DMS 273 (cell line): ENCODE measurements around the gene DYNLT5.
"Not testable (repeated sequence)": the region's sequence is repeated elsewhere in the genome, so short reads cannot be mapped to it uniquely, and the experiment has no call there.

ENCODE experiments used
- DNase-seq: peaks from one replicate; lab custom pipeline; 2025; ENCODE audit not compliant: unreplicated experiment; lab: John Stamatoyannopoulos, UW

The DYNLT5 gene

GRCh38 chr1:66785800-66786199 lies 33.5 kb downstream of the DYNLT5 start:
- not testable (repeated sequence) for DNase-seq

- no peak for DNase-seq
Observed at GRCh38 chr1:66787641-66788040, 35.4 kb downstream of the DYNLT5 start.

GRCh38 chr1:66788231-66788939 lies 36.1 kb downstream of the DYNLT5 start:
- DNase-seq, result no peak

- no peak for DNase-seq
Observed at GRCh38 chr1:66791621-66792610, 39.7 kb downstream of the DYNLT5 start.

- not testable (repeated sequence) for DNase-seq
Observed at GRCh38 chr1:66795839-66796238, 43.6 kb downstream of the DYNLT5 start.

GRCh38 chr1:66809245-66809644 lies 57.0 kb downstream of the DYNLT5 start:
- no peak for DNase-seq

GRCh38 chr1:66809736-66810326 lies 57.6 kb downstream of the DYNLT5 start:
- DNase-seq, result no peak

GRCh38 chr1:66824771-66825170 lies 72.5 kb downstream of the DYNLT5 start:
- DNase-seq, result no peak
